ENCODE results near the gene DENND1A.

DNA sequence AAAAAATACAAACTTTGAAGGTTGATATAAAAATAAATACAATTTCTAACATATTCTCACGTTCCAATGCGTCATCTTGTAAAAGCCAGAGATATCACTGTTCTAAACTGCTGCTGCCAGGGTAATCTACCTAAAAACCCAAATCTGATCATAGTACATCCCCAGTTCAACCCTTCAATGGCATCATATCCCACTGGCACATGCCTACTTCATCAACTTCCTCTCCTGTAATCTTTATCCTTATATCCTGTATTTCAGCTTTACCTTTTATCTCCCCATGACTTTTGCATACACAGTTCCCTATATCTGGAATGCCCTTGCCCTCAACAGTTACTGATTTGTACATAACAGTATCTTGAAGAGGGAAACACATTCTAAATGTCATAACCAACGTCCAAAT, 7.5 kb downstream of the DENND1A start:
- TF ChIP-seq, protein P1, sequence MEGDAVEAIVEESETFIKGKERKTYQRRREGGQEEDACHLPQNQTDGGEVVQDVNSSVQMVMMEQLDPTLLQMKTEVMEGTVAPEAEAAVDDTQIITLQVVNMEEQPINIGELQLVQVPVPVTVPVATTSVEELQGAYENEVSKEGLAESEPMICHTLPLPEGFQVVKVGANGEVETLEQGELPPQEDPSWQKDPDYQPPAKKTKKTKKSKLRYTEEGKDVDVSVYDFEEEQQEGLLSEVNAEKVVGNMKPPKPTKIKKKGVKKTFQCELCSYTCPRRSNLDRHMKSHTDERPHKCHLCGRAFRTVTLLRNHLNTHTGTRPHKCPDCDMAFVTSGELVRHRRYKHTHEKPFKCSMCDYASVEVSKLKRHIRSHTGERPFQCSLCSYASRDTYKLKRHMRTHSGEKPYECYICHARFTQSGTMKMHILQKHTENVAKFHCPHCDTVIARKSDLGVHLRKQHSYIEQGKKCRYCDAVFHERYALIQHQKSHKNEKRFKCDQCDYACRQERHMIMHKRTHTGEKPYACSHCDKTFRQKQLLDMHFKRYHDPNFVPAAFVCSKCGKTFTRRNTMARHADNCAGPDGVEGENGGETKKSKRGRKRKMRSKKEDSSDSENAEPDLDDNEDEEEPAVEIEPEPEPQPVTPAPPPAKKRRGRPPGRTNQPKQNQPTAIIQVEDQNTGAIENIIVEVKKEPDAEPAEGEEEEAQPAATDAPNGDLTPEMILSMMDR (IDR thresholded peaks at IDR 0.05) = no peak
- TF ChIP-seq POLR2AphosphoS5 (IDR thresholded peaks at IDR 0.05) = no peak
